ENCODE results near the gene MMRN2.

Gene MMRN2

DNA sequence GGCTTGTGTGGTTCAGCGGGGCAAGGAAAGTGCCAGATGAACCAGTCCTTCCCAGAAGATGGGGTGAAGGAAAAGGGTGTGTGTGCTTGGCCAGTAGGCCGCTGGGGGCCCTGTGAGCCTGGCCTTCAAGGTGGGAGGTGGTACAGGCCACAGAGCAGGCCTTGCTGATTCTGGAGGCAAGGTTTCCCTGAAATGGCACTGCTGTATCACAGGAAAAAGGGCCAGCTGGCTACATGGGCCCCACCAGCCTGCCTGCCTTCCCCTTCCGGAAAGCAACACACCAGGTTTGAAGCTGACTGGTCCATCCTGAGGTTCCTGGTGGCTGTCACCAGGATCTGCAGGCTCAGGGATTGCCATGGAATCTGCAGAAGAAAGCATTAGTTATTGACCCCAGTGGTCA lies 12.5 kb downstream of the MMRN2 start:
- H3K9ac ChIP-seq (ENCODE audit: low read depth, low read length, poor library complexity), result no peak overlapping the region
- no peak overlapping the region for H3K4me2 ChIP-seq (ENCODE audit: insufficient read depth, low read length, poor library complexity, severe bottlenecking)
- peak overlapping the region; percentile 74 for H3K18ac ChIP-seq (ENCODE audit: low read length)
- H3K4ac ChIP-seq (ENCODE audit: low read length), result no peak overlapping the region
- peak overlapping the region; percentile 88 for H2AK5ac ChIP-seq (ENCODE audit: low read depth, low read length)
- peak overlapping the region; percentile 94 for H2BK12ac ChIP-seq (ENCODE audit: low read length)
- no peak overlapping the region for H2BK120ac ChIP-seq (ENCODE audit: low read depth, low read length)
- no peak overlapping the region for H3K4me3 ChIP-seq (ENCODE audit: low read length in 2 of 2)
- no peaks in the 10 kb centered on the region for H3K36me3 ChIP-seq (replicated peaks in 1 of 2; ENCODE audit: control insufficient read depth in 2 of 2, insufficient read depth in 2 of 2, low read length in 2 of 2)
- no peak overlapping the region for H4K91ac ChIP-seq (ENCODE audit: low read depth, low read length, poor library complexity)
- no peaks in the 10 kb centered on the region for H3K27me3 ChIP-seq (ENCODE audit: control insufficient read depth in 3 of 3, insufficient read depth in 3 of 3, low read depth in 1 of 3, low read length in 3 of 3)
- no peak for DNase-seq (ENCODE audit: low spot score)
- WGBS, 2 donors (ENCODE audit: extremely low coverage in 2 of 2, insufficient read length in 2 of 2, insufficient replicate concordance in 1 of 2), result no CpG with 5 or more reads among the region's 3 CpGs
- H3K23ac ChIP-seq (ENCODE audit: low read depth, low read length, poor library complexity), result peak overlapping the region; percentile 61
- peak overlapping the region; percentile 77 for H2BK15ac ChIP-seq (ENCODE audit: low read length)
- H3K14ac ChIP-seq (ENCODE audit: low read length), result no peak overlapping the region
- H2BK5ac ChIP-seq (ENCODE audit: low read length), result no peak overlapping the region
- H3K4me1 ChIP-seq (ENCODE audit: control insufficient read depth in 2 of 2, insufficient read depth in 1 of 2, low read depth in 1 of 2, low read length in 2 of 2), result peaks cover 0 to 3% of the 10 kb centered on the region in 2 donors
- H3K9me3 ChIP-seq (replicated peaks in 1 of 2; ENCODE audit: control insufficient read depth in 2 of 2, insufficient read depth in 1 of 2, low read depth in 1 of 2, low read length in 2 of 2), result no peaks in the 10 kb centered on the region
- no peak overlapping the region for H3K27ac ChIP-seq (replicated peaks; ENCODE audit: low read length)
- H2AFZ ChIP-seq (ENCODE audit: low read length), result peak overlapping the region; percentile 77
- no peak overlapping the region for H4K8ac ChIP-seq (ENCODE audit: low read depth, low read length)
- no peaks in the 10 kb centered on the region for H3K79me1 ChIP-seq (ENCODE audit: low read depth, low read length)

DNA sequence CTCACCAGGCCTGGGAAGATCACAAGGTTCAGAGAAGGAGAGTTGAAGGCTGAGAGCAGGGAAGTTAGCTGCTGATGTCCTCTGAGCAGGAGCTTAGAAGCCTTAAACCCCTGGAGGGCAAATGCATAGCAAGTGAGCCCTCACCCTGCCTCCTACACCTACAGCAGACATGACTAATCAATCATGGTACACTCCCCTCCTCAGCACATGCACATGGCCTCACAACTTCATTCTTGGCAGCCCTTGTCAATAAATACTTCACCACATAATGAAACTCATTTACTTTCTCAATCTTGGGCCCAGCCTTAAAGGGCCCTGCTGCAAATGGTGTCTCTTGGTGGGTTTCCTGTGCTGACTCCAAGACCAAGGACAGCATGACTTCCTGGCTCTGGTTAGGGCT lies 12.9 kb downstream of the MMRN2 start:
- Histone ChIP-seq H2BK120ac (ENCODE audit: low read depth, low read length) (no peak overlapping the region), H3K23ac (ENCODE audit: low read depth, low read length, poor library complexity) (no peak overlapping the region), H3K9me3 (replicated peaks in 1 of 2; ENCODE audit: control insufficient read depth in 2 of 2, insufficient read depth in 1 of 2, low read depth in 1 of 2, low read length in 2 of 2) (no peaks in the 10 kb centered on the region), H2BK15ac (ENCODE audit: low read length) (no peak overlapping the region), H3K14ac (ENCODE audit: low read length) (no peak overlapping the region), H2BK12ac (ENCODE audit: low read length) (no peak overlapping the region), H3K4me2 (ENCODE audit: insufficient read depth, low read length, poor library complexity, severe bottlenecking) (no peak overlapping the region), H4K8ac (ENCODE audit: low read depth, low read length) (no peak overlapping the region), H3K27ac (replicated peaks; ENCODE audit: low read length) (no peak overlapping the region), H3K79me1 (ENCODE audit: low read depth, low read length) (no peaks in the 10 kb centered on the region), H3K27me3 (ENCODE audit: control insufficient read depth in 3 of 3, insufficient read depth in 3 of 3, low read depth in 1 of 3, low read length in 3 of 3) (no peaks in the 10 kb centered on the region), H3K9ac (ENCODE audit: low read depth, low read length, poor library complexity) (no peak overlapping the region), H2AFZ (ENCODE audit: low read length) (no peak overlapping the region), H4K91ac (ENCODE audit: low read depth, low read length, poor library complexity) (peak overlapping the region; percentile 20), H3K4ac (ENCODE audit: low read length) (no peak overlapping the region), H2AK5ac (ENCODE audit: low read depth, low read length) (peak overlapping the region; percentile 57), H3K4me1 (ENCODE audit: control insufficient read depth in 2 of 2, insufficient read depth in 1 of 2, low read depth in 1 of 2, low read length in 2 of 2) (peaks cover 0 to 3% of the 10 kb centered on the region in 2 donors), H2BK5ac (ENCODE audit: low read length) (no peak overlapping the region), H3K36me3 (replicated peaks in 1 of 2; ENCODE audit: control insufficient read depth in 2 of 2, insufficient read depth in 2 of 2, low read length in 2 of 2) (no peaks in the 10 kb centered on the region), H3K18ac (ENCODE audit: low read length) (no peak overlapping the region), H3K4me3 (ENCODE audit: low read length in 2 of 2) (no peak overlapping the region)
- no peak for DNase-seq (ENCODE audit: low spot score)

DNA sequence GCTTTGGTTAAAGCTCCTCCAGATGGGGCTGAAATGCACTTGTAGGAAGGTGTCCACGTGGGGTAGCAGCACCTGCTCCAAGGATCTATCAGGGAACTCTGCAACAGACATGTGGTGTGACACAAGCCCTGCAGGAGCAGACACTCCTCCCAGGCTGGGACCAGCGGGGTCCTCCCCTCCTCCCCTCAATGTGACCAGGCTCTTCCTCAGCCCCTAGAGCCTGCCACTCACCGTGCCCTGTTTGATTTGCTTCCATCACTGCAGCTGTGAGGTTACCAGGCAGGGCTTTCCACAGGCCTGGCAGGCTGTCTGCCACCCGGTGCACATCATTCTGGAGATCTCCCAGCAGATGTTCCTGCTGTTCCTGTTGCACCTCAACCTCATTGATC lies 13.4 kb downstream of the MMRN2 start:
- Histone ChIP-seq H3K18ac (ENCODE audit: low read length) (no peak overlapping the region), H2BK12ac (ENCODE audit: low read length) (no peak overlapping the region), H3K14ac (ENCODE audit: low read length) (no peak overlapping the region), H4K8ac (ENCODE audit: low read depth, low read length) (no peak overlapping the region), H2AFZ (ENCODE audit: low read length) (no peak overlapping the region), H4K91ac (ENCODE audit: low read depth, low read length, poor library complexity) (peak overlapping the region; percentile 20), H3K9me3 (replicated peaks in 1 of 2; ENCODE audit: control insufficient read depth in 2 of 2, insufficient read depth in 1 of 2, low read depth in 1 of 2, low read length in 2 of 2) (no peaks in the 10 kb centered on the region), H3K4me1 (ENCODE audit: control insufficient read depth in 2 of 2, insufficient read depth in 1 of 2, low read depth in 1 of 2, low read length in 2 of 2) (peaks cover 0 to 3% of the 10 kb centered on the region in 2 donors), H3K9ac (ENCODE audit: low read depth, low read length, poor library complexity) (no peak overlapping the region), H3K36me3 (replicated peaks in 1 of 2; ENCODE audit: control insufficient read depth in 2 of 2, insufficient read depth in 2 of 2, low read length in 2 of 2) (no peaks in the 10 kb centered on the region), H2BK120ac (ENCODE audit: low read depth, low read length) (no peak overlapping the region), H3K4ac (ENCODE audit: low read length) (no peak overlapping the region), H3K27ac (replicated peaks; ENCODE audit: low read length) (no peak overlapping the region), H3K23ac (ENCODE audit: low read depth, low read length, poor library complexity) (peak overlapping the region; percentile 60), H2AK5ac (ENCODE audit: low read depth, low read length) (peak overlapping the region; percentile 57), H3K4me2 (ENCODE audit: insufficient read depth, low read length, poor library complexity, severe bottlenecking) (no peak overlapping the region), H2BK15ac (ENCODE audit: low read length) (no peak overlapping the region), H2BK5ac (ENCODE audit: low read length) (no peak overlapping the region), H3K79me1 (ENCODE audit: low read depth, low read length) (no peaks in the 10 kb centered on the region), H3K27me3 (ENCODE audit: control insufficient read depth in 3 of 3, insufficient read depth in 3 of 3, low read depth in 1 of 3, low read length in 3 of 3) (no peaks in the 10 kb centered on the region), H3K4me3 (ENCODE audit: low read length in 2 of 2) (no peak overlapping the region)
- WGBS, 2 donors (ENCODE audit: extremely low coverage in 2 of 2, insufficient read length in 2 of 2, insufficient replicate concordance in 1 of 2), result no CpG with 5 or more reads among the region's 4 CpGs
- DNase-seq (ENCODE audit: low spot score), result no peak

DNA sequence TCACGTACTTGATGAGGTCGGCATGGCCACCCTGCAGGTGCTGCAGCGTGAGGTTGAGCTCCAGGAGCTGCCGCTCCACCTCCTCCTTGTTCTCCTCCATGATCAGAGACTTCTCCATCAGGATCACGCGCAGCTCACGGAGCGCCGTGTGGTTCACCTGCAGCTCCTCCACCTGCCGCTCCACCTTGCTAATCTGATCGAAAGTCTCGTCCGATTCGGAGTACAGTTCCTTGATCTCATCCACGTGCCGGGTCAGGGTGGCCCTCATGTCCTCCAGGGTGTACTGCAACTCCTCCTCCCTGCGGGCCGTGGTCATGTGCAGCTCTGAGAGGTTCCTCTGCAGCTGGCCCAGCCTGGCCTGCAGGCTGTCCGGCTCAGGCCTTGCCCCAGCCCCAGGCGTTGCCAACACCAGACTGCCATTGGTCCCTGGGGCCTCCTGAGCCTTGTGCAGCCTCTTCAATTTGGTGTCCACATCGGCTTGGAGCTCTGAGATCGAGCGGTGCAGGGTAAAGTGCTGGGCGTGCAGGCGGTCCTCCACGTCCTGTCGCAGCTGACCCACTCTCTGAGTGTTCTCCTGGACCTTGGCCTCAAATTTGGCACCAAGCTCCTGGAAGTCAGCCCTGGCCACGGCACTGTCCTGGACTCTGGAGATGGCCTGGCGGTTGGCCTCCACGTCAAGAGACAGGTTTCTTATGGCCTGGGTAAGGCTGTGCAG lies 13.9 kb downstream of the MMRN2 start:
- no peak for DNase-seq (ENCODE audit: low spot score)
- Histone ChIP-seq H2BK120ac (ENCODE audit: low read depth, low read length) (no peak overlapping the region), H3K4me1 (ENCODE audit: control insufficient read depth in 2 of 2, insufficient read depth in 1 of 2, low read depth in 1 of 2, low read length in 2 of 2) (peaks cover 0 to 3% of the 10 kb centered on the region in 2 donors), H3K4me2 (ENCODE audit: insufficient read depth, low read length, poor library complexity, severe bottlenecking) (no peak overlapping the region), H2AFZ (ENCODE audit: low read length) (no peak overlapping the region), H3K9me3 (replicated peaks in 1 of 2; ENCODE audit: control insufficient read depth in 2 of 2, insufficient read depth in 1 of 2, low read depth in 1 of 2, low read length in 2 of 2) (no peaks in the 10 kb centered on the region), H3K27ac (replicated peaks; ENCODE audit: low read length) (no peak overlapping the region), H3K18ac (ENCODE audit: low read length) (peak overlapping the region; percentile 18), H4K8ac (ENCODE audit: low read depth, low read length) (no peak overlapping the region), H3K79me1 (ENCODE audit: low read depth, low read length) (no peaks in the 10 kb centered on the region), H2BK5ac (ENCODE audit: low read length) (no peak overlapping the region), H3K36me3 (replicated peaks in 1 of 2; ENCODE audit: control insufficient read depth in 2 of 2, insufficient read depth in 2 of 2, low read length in 2 of 2) (no peaks in the 10 kb centered on the region), H2BK15ac (ENCODE audit: low read length) (peak overlapping the region; percentile 30), H3K27me3 (ENCODE audit: control insufficient read depth in 3 of 3, insufficient read depth in 3 of 3, low read depth in 1 of 3, low read length in 3 of 3) (no peaks in the 10 kb centered on the region), H3K23ac (ENCODE audit: low read depth, low read length, poor library complexity) (peak overlapping the region; percentile 60), H4K91ac (ENCODE audit: low read depth, low read length, poor library complexity) (no peak overlapping the region), H3K9ac (ENCODE audit: low read depth, low read length, poor library complexity) (no peak overlapping the region), H3K4me3 (ENCODE audit: low read length in 2 of 2) (no peak overlapping the region), H2BK12ac (ENCODE audit: low read length) (no peak overlapping the region), H3K14ac (ENCODE audit: low read length) (no peak overlapping the region), H2AK5ac (ENCODE audit: low read depth, low read length) (peak overlapping the region; percentile 57), H3K4ac (ENCODE audit: low read length) (no peak overlapping the region)
- WGBS, 2 donors (ENCODE audit: extremely low coverage in 2 of 2, insufficient read length in 2 of 2, insufficient replicate concordance in 1 of 2), result no CpG with 5 or more reads among the region's 30 CpGs

All from neuronal stem cell (in vitro differentiated cells).